SK-N-SH treated with all-trans-retinoic acid at 6 μM for 48 hours (cell line): ENCODE results near the gene GLYR1.

Source experiments
- ATAC-seq: fragments of 200-7000 bp; cut with Tn5 transposase; 3 replicates; pipeline ENCODE4 v1.9.1; 2020; ENCODE audit warnings: mild to moderate bottlenecking, moderate library complexity
- ARNTL ChIP-seq: fragments of 450-650 bp; formaldehyde crosslinking; IDR thresholded peaks from 2 replicates; pipeline ENCODE4 v1.5.0; 2020; ENCODE audit warnings: low read depth, mild to moderate bottlenecking, moderate library complexity, borderline replicate concordance
- BACH2 ChIP-seq: fragments of 250-450 bp; sonication (Bioruptor Pico); IDR thresholded peaks from 2 replicates; pipeline ENCODE4 v1.9.0; 2021; ENCODE audit warnings: mild to moderate bottlenecking, borderline replicate concordance
- CREB5 ChIP-seq: fragments of 250-450 bp; sonication (Bioruptor Pico); IDR thresholded peaks from 2 replicates; pipeline ENCODE4 v1.5.1; 2020; ENCODE audit warnings: low read depth, mild to moderate bottlenecking, moderate library complexity
- CSDC2 ChIP-seq: fragments of 250-450 bp; sonication (Bioruptor Pico); IDR thresholded peaks from 2 replicates; pipeline ENCODE4 v1.5.0; 2020; ENCODE audit warnings: mild to moderate bottlenecking, moderate library complexity
- CSRNP3 ChIP-seq: fragments of 250-450 bp; sonication (Bioruptor Pico); IDR thresholded peaks from 2 replicates; pipeline ENCODE4 v1.5.1; 2021; ENCODE audit warnings: mild to moderate bottlenecking, moderate library complexity
- GLIS3 ChIP-seq: fragments of 250-450 bp; sonication (Bioruptor Pico); IDR thresholded peaks from 2 replicates; pipeline ENCODE4 v1.5.0; 2020; ENCODE audit warnings: mild to moderate bottlenecking, moderate library complexity
- ISL1 ChIP-seq: fragments of 250-450 bp; sonication (Bioruptor Pico); IDR thresholded peaks from 2 replicates; pipeline ENCODE4 v2.1.2; 2022; ENCODE audit warnings: mild to moderate bottlenecking, moderate library complexity
- OSR1 ChIP-seq: fragments of 250-450 bp; sonication (Bioruptor Pico); IDR thresholded peaks from 2 replicates; pipeline ENCODE4 v1.8.0; 2022; ENCODE audit warnings: moderate library complexity, mild to moderate bottlenecking, inconsistent platforms
- PATZ1 ChIP-seq: fragments of 250-450 bp; sonication (Bioruptor Pico); IDR thresholded peaks from 2 replicates; pipeline ENCODE4 v1.8.0; 2020; ENCODE audit warnings: mild to moderate bottlenecking, moderate library complexity, borderline replicate concordance
- PPARA ChIP-seq: fragments of 250-450 bp; sonication (Bioruptor Pico); IDR thresholded peaks from 2 replicates; pipeline ENCODE4 v1.5.0; 2020; ENCODE audit warnings: mild to moderate bottlenecking, borderline replicate concordance
- RARB ChIP-seq: fragments of 250-450 bp; sonication (Bioruptor Pico); IDR thresholded peaks from 2 replicates; pipeline ENCODE4 v1.8.0; 2021; ENCODE audit warnings: mild to moderate bottlenecking, moderate library complexity
- SNAI2 ChIP-seq: fragments of 250-450 bp; sonication (Bioruptor Pico); IDR thresholded peaks from 2 replicates; pipeline ENCODE4 v1.5.0; 2020; ENCODE audit warnings: mild to moderate bottlenecking, moderate library complexity
- TCF4 ChIP-seq: fragments of 250-450 bp; sonication (Bioruptor Pico); IDR thresholded peaks from 2 replicates; pipeline ENCODE4 v1.8.0; 2021; ENCODE audit warnings: mild to moderate bottlenecking, moderate library complexity, borderline replicate concordance
- TOX ChIP-seq: fragments of 250-450 bp; sonication (Bioruptor Pico); IDR thresholded peaks from 2 replicates; pipeline ENCODE4 v1.8.0; 2021; ENCODE audit warnings: mild to moderate bottlenecking, moderate library complexity, borderline replicate concordance
- TSHZ2 ChIP-seq: fragments of 250-450 bp; sonication (Bioruptor Pico); IDR thresholded peaks from 2 replicates; pipeline ENCODE4 v1.5.0; 2020; ENCODE audit warnings: mild to moderate bottlenecking, moderate library complexity
- ZC3H10 ChIP-seq: fragments of 250-450 bp; sonication (Bioruptor Pico); IDR thresholded peaks from 2 replicates; pipeline ENCODE4 v1.5.1; 2021; ENCODE audit warnings: mild to moderate bottlenecking, moderate library complexity
- ZFP30 ChIP-seq: fragments of 450-650 bp; formaldehyde crosslinking; IDR thresholded peaks from 2 replicates; pipeline ENCODE4 v1.5.0; 2022; ENCODE audit warnings: mild to moderate bottlenecking, moderate library complexity
- ZNF565 ChIP-seq: fragments of 450-650 bp; formaldehyde crosslinking; conservative IDR thresholded peaks from 2 replicates; pipeline ENCODE4 v1.5.0; 2020; ENCODE audit warnings: low read depth, mild to moderate bottlenecking, moderate library complexity
- ZNF8 ChIP-seq: fragments of 450-650 bp; formaldehyde crosslinking; IDR thresholded peaks from 2 replicates; pipeline ENCODE4 v1.5.0; 2020; ENCODE audit warnings: mild to moderate bottlenecking, moderate library complexity
- TF ChIP-seq, protein P1 (sequence below): fragments of 250-450 bp; sonication (Bioruptor Pico); IDR thresholded peaks from 2 replicates; pipeline ENCODE4 v1.8.0; 2021; ENCODE audit warnings: low read depth, mild to moderate bottlenecking, moderate library complexity, borderline replicate concordance

The GLYR1 gene

DNA sequence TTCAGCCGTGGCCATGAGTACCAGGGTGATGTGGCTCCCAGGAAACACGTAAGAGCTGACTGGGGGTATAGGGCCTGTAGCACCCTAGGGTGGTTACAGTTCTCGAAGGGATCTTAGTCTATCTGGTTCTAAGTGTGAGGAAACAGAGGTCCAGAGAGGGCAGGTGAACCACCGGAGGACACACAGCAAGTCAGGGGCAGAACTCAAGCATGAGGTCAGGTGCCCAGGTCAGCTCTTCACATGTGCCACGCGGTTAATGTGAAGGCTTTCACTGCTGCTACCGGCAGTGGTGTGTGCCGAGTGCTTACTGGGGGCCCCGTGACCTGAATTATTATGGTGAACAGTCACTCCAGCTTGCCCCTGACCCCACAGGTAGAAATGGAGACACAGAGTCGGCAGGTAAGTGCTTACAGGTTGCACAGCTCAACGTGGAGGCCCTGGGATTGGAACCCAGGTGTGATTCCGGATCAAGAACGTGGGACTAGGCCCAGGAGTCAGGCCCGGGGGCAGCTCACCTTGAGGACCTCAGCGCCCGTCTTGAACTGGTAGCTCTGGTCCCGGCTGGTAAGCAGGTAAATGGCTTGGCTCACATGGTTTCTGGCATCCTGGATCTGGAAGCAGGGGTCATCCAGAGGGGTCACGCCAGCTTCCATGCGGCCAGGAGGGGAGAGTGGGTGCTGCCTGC is 47.8 kb downstream of the GLYR1 start:
- no peak for TF ChIP-seq GLIS3 (CRISPR knock-in tag)
- no peak for TF ChIP-seq OSR1
- TF ChIP-seq TOX (CRISPR knock-in tag), result no peak
- no peak for TF ChIP-seq ZNF565 (CRISPR knock-in tag)
- no peak for TF ChIP-seq PATZ1 (CRISPR knock-in tag)

DNA sequence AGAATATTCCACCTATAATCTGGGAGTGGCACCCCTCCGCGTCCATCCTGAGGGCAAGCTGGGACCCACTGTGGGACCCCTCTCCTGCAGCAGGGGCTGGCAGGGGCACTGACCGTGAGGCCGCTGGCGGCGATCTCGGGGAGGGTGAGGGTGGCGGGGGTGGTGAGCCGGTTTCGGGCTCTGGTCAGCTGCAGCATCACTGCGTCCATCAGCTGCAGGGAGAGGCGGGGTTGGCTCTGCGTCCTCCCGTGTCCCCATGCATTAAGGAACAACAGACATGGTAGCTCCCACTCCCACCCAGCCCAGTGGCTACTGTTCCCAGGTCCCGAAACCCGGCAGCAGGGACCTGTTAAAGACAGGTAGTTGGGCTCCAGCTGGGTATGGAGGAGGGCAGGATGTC is 48.6 kb downstream of the GLYR1 start:
- no peak for ATAC-seq
- TF ChIP-seq ZFP30, result no peak
- TF ChIP-seq ARNTL (CRISPR knock-in tag), result no peak
- no peak for TF ChIP-seq ZC3H10 (CRISPR knock-in tag)
- TF ChIP-seq ISL1 (CRISPR knock-in tag), result no peak
- TF ChIP-seq TOX (CRISPR knock-in tag), result no peak
- TF ChIP-seq PPARA (CRISPR knock-in tag), result no peak
- TF ChIP-seq, protein P1, sequence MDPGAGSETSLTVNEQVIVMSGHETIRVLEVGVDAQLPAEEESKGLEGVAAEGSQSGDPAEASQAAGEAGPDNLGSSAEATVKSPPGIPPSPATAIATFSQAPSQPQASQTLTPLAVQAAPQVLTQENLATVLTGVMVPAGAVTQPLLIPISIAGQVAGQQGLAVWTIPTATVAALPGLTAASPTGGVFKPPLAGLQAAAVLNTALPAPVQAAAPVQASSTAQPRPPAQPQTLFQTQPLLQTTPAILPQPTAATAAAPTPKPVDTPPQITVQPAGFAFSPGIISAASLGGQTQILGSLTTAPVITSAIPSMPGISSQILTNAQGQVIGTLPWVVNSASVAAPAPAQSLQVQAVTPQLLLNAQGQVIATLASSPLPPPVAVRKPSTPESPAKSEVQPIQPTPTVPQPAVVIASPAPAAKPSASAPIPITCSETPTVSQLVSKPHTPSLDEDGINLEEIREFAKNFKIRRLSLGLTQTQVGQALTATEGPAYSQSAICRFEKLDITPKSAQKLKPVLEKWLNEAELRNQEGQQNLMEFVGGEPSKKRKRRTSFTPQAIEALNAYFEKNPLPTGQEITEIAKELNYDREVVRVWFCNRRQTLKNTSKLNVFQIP (CRISPR knock-in tag), result no peak
- TF ChIP-seq ZNF565 (CRISPR knock-in tag), result no peak
- TF ChIP-seq BACH2 (CRISPR knock-in tag), result no peak
- no peak for TF ChIP-seq CSDC2 (CRISPR knock-in tag)
- TF ChIP-seq SNAI2, result no peak
- TF ChIP-seq GLIS3 (CRISPR knock-in tag), result no peak
- no peak for TF ChIP-seq CSRNP3 (CRISPR knock-in tag)
- no peak for TF ChIP-seq TCF4 (CRISPR knock-in tag)

More for the DNA sequence above, 47.8 kb downstream of the GLYR1 start:
- ATAC-seq, result no peak

DNA sequence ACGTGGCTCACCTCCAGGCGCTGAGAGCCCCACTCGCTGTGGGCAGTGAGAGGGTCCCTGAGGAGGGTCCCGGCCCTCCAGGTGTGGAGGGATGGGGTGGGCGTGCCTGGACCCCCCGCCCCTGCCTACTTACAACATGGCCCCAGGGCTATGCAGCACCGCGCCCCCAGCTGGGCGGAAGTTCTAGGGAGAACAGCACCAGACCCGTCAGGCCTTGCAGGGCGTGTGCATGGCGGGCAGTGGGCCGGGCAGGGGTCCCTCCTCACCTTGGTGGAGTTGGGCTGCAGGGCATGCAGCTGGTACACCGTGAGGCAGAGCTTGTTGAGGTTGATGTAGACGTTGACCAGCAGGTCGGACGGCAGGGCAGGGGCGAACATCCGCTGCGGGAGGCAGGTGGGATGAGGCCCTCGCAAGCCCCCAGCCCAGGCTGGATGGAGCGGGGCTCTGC is 49.3 kb downstream of the GLYR1 start:
- ATAC-seq, result no peak
- TF ChIP-seq ZNF565 (CRISPR knock-in tag) (no peak), ZNF8 (no peak), ZFP30 (no peak), PPARA (CRISPR knock-in tag) (no peak), CSRNP3 (CRISPR knock-in tag) (no peak), ISL1 (CRISPR knock-in tag) (no peak), TSHZ2 (CRISPR knock-in tag) (no peak), TOX (CRISPR knock-in tag) (no peak), SNAI2 (no peak), CSDC2 (CRISPR knock-in tag) (no peak), RARB (CRISPR knock-in tag) (no peak), TCF4 (CRISPR knock-in tag) (no peak), CREB5 (CRISPR knock-in tag) (no peak), GLIS3 (CRISPR knock-in tag) (no peak), ARNTL (CRISPR knock-in tag) (no peak), PATZ1 (CRISPR knock-in tag) (no peak), ZC3H10 (CRISPR knock-in tag) (no peak)
